Endothelial cell of umbilical vein (primary cell): ENCODE measurements around the gene PARVA.

ENCODE experiments used
- CTCF ChIP-seq, 2 donors: IDR thresholded peaks; 1 replicate in 1 of 2; 2 replicates in 1 of 2; pipeline ENCODE4 v1.5.1; 2011; ENCODE audit warnings: low read length in 2 of 2, mild to moderate bottlenecking in 2 of 2, moderate library complexity in 2 of 2, control low read depth in 1 of 2, inconsistent platforms in 1 of 2, low read depth in 1 of 2; ENCODE audit not compliant: insufficient read depth in 1 of 2; ENCODE audit errors: extremely low read depth in 1 of 2
- EZH2 ChIP-seq: IDR thresholded peaks from 2 replicates; pipeline ENCODE4 v1.6.1; 2012; ENCODE audit warnings: borderline replicate concordance, low read depth, mild to moderate bottlenecking, moderate library complexity, low read length, inconsistent platforms; ENCODE audit not compliant: severe bottlenecking
- JUN ChIP-seq: IDR thresholded peaks from 2 replicates; pipeline ENCODE4 v1.6.1; 2011; ENCODE audit warnings: borderline replicate concordance, low read depth; ENCODE audit not compliant: insufficient read length, insufficient read depth
- MAX ChIP-seq: IDR thresholded peaks from 2 replicates; pipeline ENCODE4 v1.6.1; 2011; ENCODE audit not compliant: insufficient read depth, insufficient read length
- POLR2A ChIP-seq: IDR thresholded peaks from 2 replicates; pipeline ENCODE4 v1.6.1; 2012; ENCODE audit warnings: low read depth, mild to moderate bottlenecking, control low read depth, low read length
- POLR2AphosphoS5 ChIP-seq: IDR thresholded peaks from 2 replicates; pipeline ENCODE4 v1.6.1; 2012; ENCODE audit warnings: low read depth, mild to moderate bottlenecking, control low read depth, low read length, moderate library complexity; ENCODE audit not compliant: insufficient read depth

GRCh38 chr11:12554122-12554521 is 176.8 kb downstream of the PARVA start:
- TF ChIP-seq POLR2A (no peak), CTCF (IDR thresholded peaks at IDR 0.05; ENCODE audit: extremely low read depth in 1 of 2, insufficient read depth in 1 of 2, low read depth in 1 of 2, low read length in 2 of 2) (no peak), MAX (no peak), JUN (no peak), POLR2AphosphoS5 (no peak), EZH2 (no peak)
